Neural progenitor cell (in vitro differentiated cells): ENCODE results near the gene ADGRG7.

Source experiments
- EZH2 ChIP-seq: fragments of 200-600 bp; sonication (generic); IDR thresholded peaks from 2 replicates; pipeline ENCODE4 v1.6.1; 2017; ENCODE audit warnings: antibody characterized with exemption, mild to moderate bottlenecking, moderate library complexity
- TF ChIP-seq, protein P1 (sequence below): fragments of 200-600 bp; sonication (generic); IDR thresholded peaks from 2 replicates; pipeline ENCODE4 v1.5.1; 2017; ENCODE audit warnings: antibody characterized with exemption, mild to moderate bottlenecking

DNA sequence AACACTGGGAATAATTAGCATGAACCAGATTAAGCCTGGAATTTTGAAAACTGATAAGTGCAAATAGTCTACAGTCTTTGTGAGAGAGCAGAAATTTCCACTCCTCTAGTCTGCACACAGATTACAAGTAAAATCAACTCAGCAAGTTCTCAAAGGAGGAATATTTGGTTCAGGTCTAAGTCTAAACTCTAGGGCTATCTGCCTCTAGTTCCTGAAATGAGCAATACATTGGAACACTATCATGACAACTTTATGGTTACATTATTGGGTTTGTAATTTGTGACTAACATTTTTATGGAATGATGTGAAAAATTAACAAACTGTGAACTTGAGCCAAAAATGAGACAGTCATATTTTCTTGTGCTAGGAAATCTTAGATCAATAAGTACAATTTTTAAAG is 30.8 kb upstream of the ADGRG7 start:
- TF ChIP-seq, protein P1, sequence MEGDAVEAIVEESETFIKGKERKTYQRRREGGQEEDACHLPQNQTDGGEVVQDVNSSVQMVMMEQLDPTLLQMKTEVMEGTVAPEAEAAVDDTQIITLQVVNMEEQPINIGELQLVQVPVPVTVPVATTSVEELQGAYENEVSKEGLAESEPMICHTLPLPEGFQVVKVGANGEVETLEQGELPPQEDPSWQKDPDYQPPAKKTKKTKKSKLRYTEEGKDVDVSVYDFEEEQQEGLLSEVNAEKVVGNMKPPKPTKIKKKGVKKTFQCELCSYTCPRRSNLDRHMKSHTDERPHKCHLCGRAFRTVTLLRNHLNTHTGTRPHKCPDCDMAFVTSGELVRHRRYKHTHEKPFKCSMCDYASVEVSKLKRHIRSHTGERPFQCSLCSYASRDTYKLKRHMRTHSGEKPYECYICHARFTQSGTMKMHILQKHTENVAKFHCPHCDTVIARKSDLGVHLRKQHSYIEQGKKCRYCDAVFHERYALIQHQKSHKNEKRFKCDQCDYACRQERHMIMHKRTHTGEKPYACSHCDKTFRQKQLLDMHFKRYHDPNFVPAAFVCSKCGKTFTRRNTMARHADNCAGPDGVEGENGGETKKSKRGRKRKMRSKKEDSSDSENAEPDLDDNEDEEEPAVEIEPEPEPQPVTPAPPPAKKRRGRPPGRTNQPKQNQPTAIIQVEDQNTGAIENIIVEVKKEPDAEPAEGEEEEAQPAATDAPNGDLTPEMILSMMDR, result no peak
- TF ChIP-seq EZH2, result no peak
